Rectal smooth muscle tissue (tissue), 1 donor: ENCODE results near the gene CAB39.

Experiments
- H3K27ac ChIP-seq: one replicate; pipeline ENCODE4 v1.7.0; 2013; ENCODE audit warnings: low read depth, low read length, inconsistent platforms
- H3K27me3 ChIP-seq: one replicate; pipeline ENCODE4 v1.7.0; 2013; ENCODE audit warnings: low read length; ENCODE audit not compliant: control insufficient read depth, insufficient read depth
- H3K36me3 ChIP-seq: one replicate; pipeline ENCODE4 v1.7.0; 2013; ENCODE audit warnings: low read length; ENCODE audit not compliant: control insufficient read depth, insufficient read depth
- H3K4me1 ChIP-seq: one replicate; pipeline ENCODE4 v1.7.0; 2013; ENCODE audit warnings: low read length; ENCODE audit not compliant: control insufficient read depth, insufficient read depth
- H3K4me3 ChIP-seq: one replicate; pipeline ENCODE4 v1.7.0; 2013; ENCODE audit warnings: low read length
- H3K9ac ChIP-seq: one replicate; pipeline ENCODE4 v1.7.0; 2013; ENCODE audit warnings: low read length

The CAB39 gene

DNA sequence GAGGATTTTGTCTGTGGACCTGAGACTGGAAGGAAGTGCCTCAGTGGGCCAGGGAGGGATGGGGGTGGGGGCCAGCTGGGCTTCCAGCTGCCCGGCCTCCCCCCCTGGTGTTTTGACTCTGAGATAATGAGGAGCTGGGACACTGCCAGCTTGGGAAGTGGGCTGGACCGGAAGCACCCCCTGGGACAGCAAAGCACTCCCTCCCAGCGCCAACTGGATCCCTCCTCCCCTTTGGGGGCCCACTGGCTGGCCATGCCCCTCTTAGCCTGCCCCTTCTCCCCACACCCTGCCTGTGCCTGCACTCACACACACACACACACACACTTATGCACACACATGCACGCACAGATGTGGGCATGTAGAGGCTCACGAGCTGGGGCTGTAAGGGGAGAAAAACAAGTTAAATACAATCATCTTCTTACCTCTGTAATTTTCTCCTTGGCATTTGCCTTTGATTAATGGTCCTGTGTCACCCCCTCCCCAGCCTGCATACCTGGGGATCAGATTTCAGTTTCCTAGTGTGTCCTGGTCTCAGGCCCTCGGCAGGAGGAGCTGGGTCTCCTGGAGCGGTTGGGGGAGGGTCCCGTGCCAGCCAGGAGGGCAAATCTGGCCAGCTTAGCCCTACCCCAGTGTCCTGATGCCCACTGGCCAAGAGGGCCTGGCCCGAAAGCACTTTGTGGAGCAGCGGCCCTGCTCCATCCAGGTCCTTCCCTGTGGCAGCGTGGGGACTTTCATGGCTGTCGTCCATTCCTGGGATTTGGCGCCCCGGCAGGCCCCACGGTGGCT is 155.7 kb downstream of the CAB39 start:
- H3K9ac ChIP-seq: peak overlapping the region; percentile 6
- H3K4me3 ChIP-seq: peak overlapping the region; percentile 31
- H3K36me3 ChIP-seq: no peaks in the 10 kb centered on the region
- no peaks in the 10 kb centered on the region for H3K27me3 ChIP-seq
- H3K4me1 ChIP-seq: peaks cover 53% of the 10 kb centered on the region
- H3K27ac ChIP-seq: peak overlapping the region; percentile 78

- H3K4me3 ChIP-seq: peak overlapping the region; percentile 34
- H3K27me3 ChIP-seq: no peaks in the 10 kb centered on the region
- H3K4me1 ChIP-seq: peaks cover 53% of the 10 kb centered on the region
- H3K36me3 ChIP-seq: no peaks in the 10 kb centered on the region
- peak overlapping the region; percentile 78 for H3K27ac ChIP-seq
- H3K9ac ChIP-seq: no peak overlapping the region
Measured at GRCh38 chr2:230868947-230869913, 156.6 kb downstream of the CAB39 start.

GRCh38 chr2:230869914-230870543 is 157.4 kb downstream of the CAB39 start:
- Histone ChIP-seq H3K27me3 (no peaks in the 10 kb centered on the region), H3K4me1 (peaks cover 53% of the 10 kb centered on the region), H3K9ac (no peak overlapping the region), H3K4me3 (peak overlapping the region; percentile 28), H3K27ac (peak overlapping the region; percentile 78), H3K36me3 (peaks cover 2% of the 10 kb centered on the region)
